GM23338 (cell line): ENCODE results near the gene POLA2.

Source experiments
- CREB1 ChIP-seq: fragments of 250-450 bp; sonication (Bioruptor Pico); IDR thresholded peaks from 2 replicates; pipeline ENCODE4 v1.5.0; 2020; ENCODE audit warnings: low read depth, mild to moderate bottlenecking, moderate library complexity
- CTCF ChIP-seq, 2 experiments: fragments of 200-600 bp in 1 of 2; sonication (generic) in 1 of 2; conservative IDR thresholded peaks; 2 replicates each; pipeline versions ENCODE4 v1.5.1 to v1.6.1; 2016 to 2017; ENCODE audit warnings: antibody characterized with exemption in 2 of 2, low read depth in 2 of 2, mild to moderate bottlenecking in 2 of 2, moderate library complexity in 1 of 2
- ETS1 ChIP-seq: IDR thresholded peaks from 2 replicates; pipeline ENCODE4 v1.6.1; 2016; ENCODE audit warnings: antibody characterized with exemption
- EZH2 ChIP-seq: fragments of 200-600 bp; sonication (generic); IDR thresholded peaks from one replicate; pipeline ENCODE4 v1.8.0; 2017; ENCODE audit warnings: antibody characterized with exemption, mild to moderate bottlenecking, low read depth; ENCODE audit not compliant: unreplicated experiment
- EZH2phosphoT487 ChIP-seq: fragments of 200-600 bp; sonication (generic); IDR thresholded peaks from one replicate; pipeline ENCODE4 v1.8.1; 2018; ENCODE audit warnings: antibody characterized with exemption; ENCODE audit not compliant: unreplicated experiment
- JUNB ChIP-seq: IDR thresholded peaks from one replicate; pipeline ENCODE4 v1.6.1; 2016; ENCODE audit warnings: antibody characterized with exemption; ENCODE audit not compliant: unreplicated experiment
- POLR2AphosphoS5 ChIP-seq: IDR thresholded peaks from 2 replicates; pipeline ENCODE4 v1.6.1; 2016; ENCODE audit warnings: antibody characterized with exemption, low read depth
- REST ChIP-seq: IDR thresholded peaks from one replicate; pipeline ENCODE4 v1.6.1; 2018; ENCODE audit warnings: antibody characterized with exemption; ENCODE audit not compliant: unreplicated experiment
- ZNF331 ChIP-seq: fragments of 250-450 bp; sonication (Bioruptor Pico); IDR thresholded peaks from 2 replicates; pipeline ENCODE4 v1.5.0; 2020; ENCODE audit warnings: low read depth, mild to moderate bottlenecking, moderate library complexity
- ZNF462 ChIP-seq: fragments of 250-450 bp; sonication (Bioruptor Pico); IDR thresholded peaks from 2 replicates; pipeline ENCODE4 v1.5.0; 2020; ENCODE audit warnings: mild to moderate bottlenecking, moderate library complexity

GRCh38 chr11:65295571-65296341 is 34.0 kb downstream of the POLA2 start:
- TF ChIP-seq CTCF (conservative IDR thresholded peaks at IDR 0.05; ENCODE audit: low read depth in 2 of 2) (no peak), EZH2 (no peak), POLR2AphosphoS5 (no peak), EZH2phosphoT487 (no peak), ZNF462 (CRISPR knock-in tag) (no peak), REST (no peak), CREB1 (CRISPR knock-in tag) (no peak), ETS1 (no peak), JUNB (no peak), ZNF331 (CRISPR knock-in tag) (no peak)
